ENCODE results near the gene RHOB. TPM values are rescaled to one million over a fixed set of nuclear protein-coding genes. Genes with fewer than 3 reads are reported as not detected.

Gene RHOB
- total RNA-seq, 2 experiments from 2014 or later: 25.9 to 26.6 TPM

- no peaks in the 10 kb centered on the region for H3K27me3 ChIP-seq (ENCODE audit: control insufficient read depth in 1 of 2, insufficient read depth in 2 of 2, low read length in 2 of 2)
- ChIA-PET POLR2A (interaction anchor here (0.6 kb wide), 1 partner anchor 353 kb away, joined by 3 read pairs; no protein-coding TSS in a partner anchor), CTCF (interaction anchor here (0.7 to 1.7 kb wide), 2 partner anchors 20 to 24 kb away, joined by 3 to 5 read pairs; no protein-coding TSS in a partner anchor)
- no peaks in the 10 kb centered on the region for H3K4me1 Mint-ChIP-seq (ENCODE audit: low read depth)
- no peak overlapping the region for H3K4me3 Mint-ChIP-seq
- H3K27ac Mint-ChIP-seq: no peak overlapping the region
- no peaks in the 10 kb centered on the region for H3K4me1 ChIP-seq (ENCODE audit: insufficient read depth, low read length)
- intact Hi-C loops (cut with DNase I, micrococcal nuclease): no loop called here
- H3K27ac ChIP-seq (ENCODE audit: low read depth in 1 of 2, low read length in 2 of 2): no peak overlapping the region
- no peak for TF ChIP-seq CTCF (IDR thresholded peaks at IDR 0.05)
- no peak for DNase-seq
- peaks cover 0 to 10% of the 10 kb centered on the region in 2 experiments for H3K9me3 ChIP-seq (ENCODE audit: control insufficient read depth in 1 of 2, insufficient read depth in 1 of 2, low read length in 2 of 2)
- no peak overlapping the region for H3K4me3 ChIP-seq (ENCODE audit: low read length)
- ATAC-seq (ENCODE audit: poor library complexity): no peak
- peaks cover 4% of the 10 kb centered on the region for H3K27me3 Mint-ChIP-seq
- H3K36me3 ChIP-seq (ENCODE audit: insufficient read depth, low read length): no peaks in the 10 kb centered on the region
- peaks cover 4% of the 10 kb centered on the region for H3K9me3 Mint-ChIP-seq
- no peaks in the 10 kb centered on the region for H3K36me3 Mint-ChIP-seq (ENCODE audit: low read depth)
Observed at GRCh38 chr2:20403774-20404312, 43.0 kb upstream of the RHOB start.

DNA sequence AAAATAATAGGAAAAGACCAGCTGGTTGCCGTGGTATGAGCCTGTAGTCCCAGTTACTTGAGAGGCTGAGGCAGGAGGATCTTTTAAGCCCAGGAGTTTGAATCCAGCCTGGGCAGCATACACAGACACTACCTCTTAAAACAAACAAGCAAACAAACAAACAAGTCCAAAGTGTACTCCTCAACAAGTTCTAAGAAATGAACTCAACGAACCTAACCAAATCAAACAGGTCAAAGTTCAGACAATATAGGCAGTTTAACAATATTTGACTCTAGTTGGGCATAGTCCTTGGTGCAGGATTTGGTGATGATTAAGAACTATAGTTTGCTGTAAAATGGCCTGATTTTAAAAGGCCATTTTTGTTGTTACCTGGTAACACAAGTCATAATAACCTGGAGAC lies 41.9 kb upstream of the RHOB start:
- H3K36me3 ChIP-seq (ENCODE audit: insufficient read depth, low read length): no peaks in the 10 kb centered on the region
- DNase-seq (no peak), ATAC-seq (ENCODE audit: poor library complexity) (no peak)
- no peaks in the 10 kb centered on the region for H3K4me1 ChIP-seq (ENCODE audit: insufficient read depth, low read length)
- H3K4me3 ChIP-seq (ENCODE audit: low read length): no peak overlapping the region
- no peak overlapping the region for H3K27ac ChIP-seq (ENCODE audit: low read depth in 1 of 2, low read length in 2 of 2)
- CTCF ChIA-PET: no interaction called here
- H3K9me3 ChIP-seq (ENCODE audit: control insufficient read depth in 1 of 2, insufficient read depth in 1 of 2, low read length in 2 of 2): peaks cover 0 to 19% of the 10 kb centered on the region in 2 experiments
- POLR2A ChIA-PET: no interaction called here
- Mint-ChIP-seq H3K27me3 (peaks cover 4% of the 10 kb centered on the region), H3K4me3 (no peak overlapping the region), H3K4me1 (ENCODE audit: low read depth) (no peaks in the 10 kb centered on the region), H3K36me3 (ENCODE audit: low read depth) (no peaks in the 10 kb centered on the region), H3K9me3 (peaks cover 9% of the 10 kb centered on the region), H3K27ac (no peak overlapping the region)
- H3K27me3 ChIP-seq (ENCODE audit: control insufficient read depth in 1 of 2, insufficient read depth in 2 of 2, low read length in 2 of 2): no peaks in the 10 kb centered on the region
- intact Hi-C loops (cut with DNase I, micrococcal nuclease): no loop called here
- no peak for TF ChIP-seq CTCF (IDR thresholded peaks at IDR 0.05)

DNA sequence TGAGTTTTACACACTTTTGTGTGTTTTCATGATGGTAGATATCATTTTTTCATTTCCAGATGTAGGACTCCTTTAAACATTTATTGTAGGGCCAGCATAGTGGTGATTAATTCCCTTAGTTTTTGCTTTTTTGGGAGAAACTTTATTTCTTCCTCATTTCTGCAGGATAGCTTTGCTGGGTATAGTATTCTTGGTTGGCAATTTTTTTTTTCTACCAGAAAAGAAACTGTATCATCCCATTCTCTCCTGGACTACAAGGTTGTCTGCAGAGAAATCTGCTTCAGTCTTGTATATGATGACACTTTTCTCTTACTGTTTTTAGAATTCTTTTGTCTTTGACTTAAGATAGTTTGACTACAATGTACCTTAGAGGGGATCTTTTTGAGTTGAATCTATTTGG lies 37.8 kb upstream of the RHOB start:
- DNase-seq (no peak), ATAC-seq (ENCODE audit: poor library complexity) (no peak)
- peaks cover 0 to 24% of the 10 kb centered on the region in 2 experiments for H3K9me3 ChIP-seq (ENCODE audit: control insufficient read depth in 1 of 2, insufficient read depth in 1 of 2, low read length in 2 of 2)
- Mint-ChIP-seq H3K4me3 (no peak overlapping the region), H3K9me3 (peaks cover 9% of the 10 kb centered on the region), H3K36me3 (ENCODE audit: low read depth) (no peaks in the 10 kb centered on the region), H3K27ac (no peak overlapping the region), H3K27me3 (peaks cover 8% of the 10 kb centered on the region), H3K4me1 (ENCODE audit: low read depth) (no peaks in the 10 kb centered on the region)
- TF ChIP-seq CTCF (IDR thresholded peaks at IDR 0.05): no peak
- no peak overlapping the region for H3K4me3 ChIP-seq (ENCODE audit: low read length)
- intact Hi-C loops (cut with DNase I, micrococcal nuclease): no loop called here
- ChIA-PET POLR2A (no interaction called here), CTCF (no interaction called here)
- no peaks in the 10 kb centered on the region for H3K4me1 ChIP-seq (ENCODE audit: insufficient read depth, low read length)
- no peaks in the 10 kb centered on the region for H3K36me3 ChIP-seq (ENCODE audit: insufficient read depth, low read length)
- no peaks in the 10 kb centered on the region for H3K27me3 ChIP-seq (ENCODE audit: control insufficient read depth in 1 of 2, insufficient read depth in 2 of 2, low read length in 2 of 2)
- H3K27ac ChIP-seq (ENCODE audit: low read depth in 1 of 2, low read length in 2 of 2): no peak overlapping the region
